ENCODE results near the gene DSCAML1. TPM values are rescaled to one million over a fixed set of nuclear protein-coding genes. Genes with fewer than 3 reads are reported as not detected.

Gene DSCAML1
- total RNA-seq, 1 experiment from 2014 or later, result not detected

GRCh38 chr11:117830072-117830471 is 33.1 kb upstream of the DSCAML1 start:
- ChIA-PET CTCF (no interaction called here), POLR2A (no interaction called here), RAD21 (ENCODE audit: low non-redundant PET in 1 of 2, low total read pairs in 2 of 2, uncharacterized antibody in 2 of 2, unreplicated experiment in 2 of 2) (no interaction called here)
- Histone ChIP-seq H3K4me3 (replicated peaks in 1 of 2; ENCODE audit: low read depth in 1 of 2, low read length in 2 of 2) (no peak overlapping the region), H3K79me2 (ENCODE audit: insufficient read depth, low read length) (no peaks in the 10 kb centered on the region), H3K36me3 (ENCODE audit: control insufficient read depth in 1 of 2, insufficient read depth in 2 of 2, low read length in 2 of 2) (no peaks in the 10 kb centered on the region), H3K27ac (ENCODE audit: low read depth, low read length) (no peak overlapping the region), H3K9me3 (ENCODE audit: control insufficient read depth in 1 of 2, insufficient read depth in 1 of 2, low read depth in 1 of 2, low read length in 2 of 2) (no peaks in the 10 kb centered on the region), H3K27me3 (ENCODE audit: insufficient read depth, low read length) (no peaks in the 10 kb centered on the region), H3K4me2 (ENCODE audit: low read length) (no peak overlapping the region), H3K9ac (ENCODE audit: low read length) (no peak overlapping the region), H3K9me2 (ENCODE audit: insufficient read depth) (no peaks in the 10 kb centered on the region), H2AFZ (ENCODE audit: low read depth, low read length, poor library complexity, severe bottlenecking) (no peak overlapping the region), H3K4me1 (ENCODE audit: control insufficient read depth in 1 of 2, insufficient read depth in 2 of 2, low read length in 2 of 2) (peaks cover 9 to 20% of the 10 kb centered on the region in 2 experiments), H4K20me1 (ENCODE audit: insufficient read depth) (no peaks in the 10 kb centered on the region)
- intact Hi-C loops (cut with micrococcal nuclease), result no loop called here
- ATAC-seq (no peak), DNase-seq (ENCODE audit: low read depth, low spot score) (no peak)
- no TSS peak for BruUV-seq (replicated peaks)
- TF ChIP-seq EZH2phosphoT487 (IDR thresholded peaks at IDR 0.05; ENCODE audit: borderline replicate concordance) (no peak), CEBPB (IDR thresholded peaks at IDR 0.05; ENCODE audit: low read depth) (no peak), RAD21 (IDR thresholded peaks at IDR 0.05; ENCODE audit: low read depth) (no peak), ZFX (IDR thresholded peaks at IDR 0.05) (no peak), ZNF274 (IDR thresholded peaks at IDR 0.05; ENCODE audit: low read depth, low read length) (no peak), SP1 (IDR thresholded peaks at IDR 0.05; ENCODE audit: low read depth) (no peak), REST (IDR thresholded peaks at IDR 0.05; ENCODE audit: low read depth) (no peak), ELF1 (IDR thresholded peaks at IDR 0.05; ENCODE audit: borderline replicate concordance, low read depth) (no peak), POLR2AphosphoS5 (IDR thresholded peaks at IDR 0.05; ENCODE audit: low read depth, low read length) (no peak), SRF (IDR thresholded peaks at IDR 0.05; ENCODE audit: low read depth) (no peak), YY1 (IDR thresholded peaks at IDR 0.05; ENCODE audit: extremely low read depth, insufficient replicate concordance, low read depth, low read length) (no peak), FOSL1 (IDR thresholded peaks at IDR 0.05; ENCODE audit: low read depth) (no peak), POLR2A (IDR thresholded peaks at IDR 0.05; ENCODE audit: borderline replicate concordance, extremely low read depth, insufficient read depth, insufficient read length) (no peak), EGR1 (IDR thresholded peaks at IDR 0.05; ENCODE audit: low read depth) (no peak)
- TF ChIP-seq, protein P1, sequence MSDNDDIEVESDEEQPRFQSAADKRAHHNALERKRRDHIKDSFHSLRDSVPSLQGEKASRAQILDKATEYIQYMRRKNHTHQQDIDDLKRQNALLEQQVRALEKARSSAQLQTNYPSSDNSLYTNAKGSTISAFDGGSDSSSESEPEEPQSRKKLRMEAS (IDR thresholded peaks at IDR 0.05), result no peak
- TF ChIP-seq, protein P2, sequence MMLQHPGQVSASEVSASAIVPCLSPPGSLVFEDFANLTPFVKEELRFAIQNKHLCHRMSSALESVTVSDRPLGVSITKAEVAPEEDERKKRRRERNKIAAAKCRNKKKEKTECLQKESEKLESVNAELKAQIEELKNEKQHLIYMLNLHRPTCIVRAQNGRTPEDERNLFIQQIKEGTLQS (IDR thresholded peaks at IDR 0.05), result no peak

All from HCT116 (cell line).